ENCODE measurements around the gene RRAS2. TPM values are rescaled to one million over a fixed set of nuclear protein-coding genes. Genes with fewer than 3 reads are reported as not detected.

Gene RRAS2
- total and polyA plus RNA-seq, 2 donors (not counting 3 experiments of a cell fraction or from before 2014, with no cell fraction given) = 30.1 to 80.5 TPM

- Histone ChIP-seq H3K79me2 (ENCODE audit: control insufficient read depth, insufficient read depth, low read length) (no peaks in the 10 kb centered on the region), H4K20me1 (replicated peaks; ENCODE audit: control insufficient read depth, extremely low read depth, insufficient read depth, low read length) (no peaks in the 10 kb centered on the region), H2AFZ (ENCODE audit: low read depth, low read length) (no peak overlapping the region), H3K9ac (replicated peaks; ENCODE audit: extremely low read depth, insufficient read depth, low read length) (no peak overlapping the region), H3K36me3 (ENCODE audit: control insufficient read depth in 2 of 2, extremely low read depth in 1 of 2, insufficient read depth in 2 of 2, low read length in 2 of 2) (no peaks in the 10 kb centered on the region), H3K4me1 (ENCODE audit: control insufficient read depth, extremely low read depth, insufficient read depth, low read length) (peaks cover 9% of the 10 kb centered on the region), H3K4me3 (replicated peaks in 1 of 3; ENCODE audit: insufficient read depth in 1 of 3, low read depth in 1 of 3, low read length in 3 of 3) (no peak overlapping the region), H3K27ac (ENCODE audit: insufficient read depth, low read depth, low read length) (no peak overlapping the region), H3K4me2 (ENCODE audit: insufficient read depth, low read length) (no peak overlapping the region), H3K9me3 (replicated peaks; ENCODE audit: control insufficient read depth, insufficient read depth, low read length) (no peaks in the 10 kb centered on the region), H3K27me3 (ENCODE audit: control insufficient read depth in 2 of 2, insufficient read depth in 2 of 2, low read length in 2 of 2) (no peaks in the 10 kb centered on the region), H3K9me1 (replicated peaks; ENCODE audit: control insufficient read depth, extremely low read depth, insufficient read depth, low read length) (no peaks in the 10 kb centered on the region)
- FAIRE-seq (no peak), DNase-seq (ENCODE audit: low read depth, low spot score) (no peak)
- TF ChIP-seq CTCF (IDR thresholded peaks at IDR 0.05; ENCODE audit: extremely low read depth in 1 of 2, insufficient read depth in 1 of 2, low read depth in 1 of 2, low read length in 2 of 2) = no peak
- no peak for TF ChIP-seq EZH2 (IDR thresholded peaks at IDR 0.05; ENCODE audit: borderline replicate concordance, low read depth, low read length, severe bottlenecking)
- TF ChIP-seq GATA2 (IDR thresholded peaks at IDR 0.05; ENCODE audit: insufficient read depth, insufficient read length, low read depth, low read length) = no peak
- no peak for TF ChIP-seq MAX (IDR thresholded peaks at IDR 0.05; ENCODE audit: insufficient read depth, insufficient read length)
- no peak for TF ChIP-seq JUN (IDR thresholded peaks at IDR 0.05; ENCODE audit: borderline replicate concordance, insufficient read depth, insufficient read length, low read depth)
- TF ChIP-seq MYC (IDR thresholded peaks at IDR 0.05; ENCODE audit: low read depth, low read length) = no peak
- no peak for TF ChIP-seq POLR2AphosphoS5 (IDR thresholded peaks at IDR 0.05; ENCODE audit: insufficient read depth, low read depth, low read length)
- TF ChIP-seq POLR2A (IDR thresholded peaks at IDR 0.05; ENCODE audit: low read depth, low read length) = no peak
- no peak for TF ChIP-seq FOS (IDR thresholded peaks at IDR 0.05; ENCODE audit: borderline replicate concordance, insufficient read depth, low read length)
- intact Hi-C loops (cut with micrococcal nuclease) (no loop called here), dilution Hi-C loops (cut with MboI; ENCODE audit: extremely low pct_ligation_motif_present, low sequenced_read_pairs) (no loop called here)
- no TSS peak for BruUV-seq (replicated peaks)
- CTCF ChIA-PET = interaction anchor here (1.2 to 1.9 kb wide), 2 partner anchors 59 to 96 kb away, joined by 3 to 8 read pairs; no protein-coding TSS in a partner anchor
- POLR2A ChIA-PET = no interaction called here
These were observed 37.3 kb upstream of the RRAS2 start for GRCh38 chr11:14396273-14396672.

Data from endothelial cell of umbilical vein (primary cell).